Measurements from ENCODE around the gene ARFRP1.
"Not testable (repeated sequence)": the region's sequence is repeated elsewhere in the genome, so short reads cannot be mapped to it uniquely, and the experiment has no call there.

The ARFRP1 gene

DNA sequence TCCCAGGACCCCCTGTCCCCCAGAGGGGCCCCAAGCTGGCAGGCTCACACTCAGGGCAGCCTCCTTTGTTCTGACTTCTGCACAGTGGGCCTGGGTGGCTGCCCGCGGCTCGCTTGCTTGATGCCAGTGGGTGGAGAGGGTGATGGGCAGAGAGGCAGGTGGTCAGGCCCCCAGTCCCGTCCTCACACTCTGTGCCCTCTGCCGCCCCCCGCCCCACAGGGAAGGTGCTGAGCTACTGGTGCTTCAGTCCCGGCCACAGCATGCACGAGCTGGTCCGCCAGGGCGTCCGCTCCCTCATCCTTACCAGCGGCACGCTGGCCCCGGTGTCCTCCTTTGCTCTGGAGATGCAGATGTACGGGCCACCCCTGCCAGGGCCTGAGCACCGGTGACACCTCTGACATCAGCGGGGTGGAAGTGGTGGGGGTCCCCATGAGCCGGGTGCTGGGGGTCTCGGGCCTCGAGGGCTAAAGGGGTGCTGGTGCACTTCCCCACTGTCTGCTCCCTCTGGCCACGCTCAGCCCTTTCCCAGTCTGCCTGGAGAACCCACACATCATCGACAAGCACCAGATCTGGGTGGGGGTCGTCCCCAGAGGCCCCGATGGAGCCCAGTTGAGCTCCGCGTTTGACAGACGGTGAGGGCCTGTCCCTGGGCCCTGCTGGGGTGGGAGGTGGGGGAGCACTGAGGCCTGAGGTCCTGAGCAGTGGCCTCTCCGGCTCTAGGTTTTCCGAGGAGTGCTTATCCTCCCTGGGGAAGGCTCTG, 20.2 kb downstream of the ARFRP1 start:
- intact Hi-C loops (cut with DNase I), result no loop called here
- no peak for DNase-seq

DNA sequence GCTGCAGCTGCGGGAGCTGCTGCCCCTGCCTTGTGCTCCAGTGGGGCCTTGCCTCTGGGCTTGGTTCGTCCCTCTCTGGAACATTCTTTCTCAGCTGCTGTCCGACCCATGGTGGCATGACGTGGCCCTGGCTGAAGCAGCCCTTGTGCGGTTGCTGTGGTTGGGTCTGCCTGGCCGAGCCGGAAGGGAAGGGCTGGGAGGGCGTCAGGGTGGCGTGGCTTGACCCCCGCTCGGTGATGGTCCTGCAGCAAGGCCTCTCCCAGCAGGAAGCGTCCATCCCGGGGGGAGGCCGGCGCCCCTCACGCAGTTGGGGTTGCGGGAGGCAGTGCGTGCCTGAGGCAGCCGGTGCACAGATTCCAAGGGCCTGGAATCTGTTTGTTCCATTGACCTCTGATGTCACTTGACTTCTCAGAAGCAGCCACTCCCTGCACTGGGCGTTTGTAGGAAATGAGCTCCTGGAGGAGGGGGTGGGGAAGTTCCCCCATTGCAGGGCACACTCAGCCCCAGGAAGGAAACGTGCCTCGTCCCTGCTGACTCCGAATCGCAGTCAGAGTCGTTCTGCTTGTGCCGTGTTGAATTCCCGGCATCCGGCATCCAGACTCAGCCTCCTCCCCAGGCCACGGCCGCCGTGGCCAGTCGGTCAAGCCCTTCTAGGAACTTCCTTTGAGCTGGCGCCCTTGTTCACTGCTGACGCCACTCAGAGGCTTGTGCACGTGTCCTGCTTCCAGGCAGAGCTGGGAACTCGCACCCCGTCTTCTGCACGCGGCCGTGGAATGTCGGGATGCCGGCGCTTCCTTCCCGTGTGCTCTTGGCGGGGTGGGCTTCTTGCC, 21.1 kb downstream of the ARFRP1 start:
- DNase-seq, result peak in 1 of 42 donors; percentile 27
- intact Hi-C loops (cut with DNase I), result no loop called here

DNA sequence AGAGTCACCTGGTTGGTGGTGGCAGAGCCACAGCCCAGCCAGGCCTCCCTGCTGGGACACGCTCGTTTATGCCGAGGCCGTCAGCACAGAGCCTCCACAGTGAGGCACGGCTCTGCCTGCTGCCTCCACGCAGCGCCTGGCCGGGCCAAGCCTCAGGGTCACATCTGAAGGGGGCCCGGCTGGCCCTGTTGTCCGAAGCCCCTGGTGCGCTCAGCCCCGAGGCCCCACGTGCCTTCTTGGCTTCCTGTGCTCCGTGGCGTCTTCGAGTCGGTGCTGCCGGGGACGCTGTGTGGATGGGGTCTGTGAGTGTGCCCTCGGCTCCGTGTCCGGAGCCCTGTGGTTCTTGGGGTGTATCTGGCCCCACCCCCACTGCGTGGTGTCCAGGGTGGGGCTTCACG, 21.7 kb downstream of the ARFRP1 start:
- no peak for DNase-seq
- intact Hi-C loops (cut with DNase I), result no loop called here

DNA sequence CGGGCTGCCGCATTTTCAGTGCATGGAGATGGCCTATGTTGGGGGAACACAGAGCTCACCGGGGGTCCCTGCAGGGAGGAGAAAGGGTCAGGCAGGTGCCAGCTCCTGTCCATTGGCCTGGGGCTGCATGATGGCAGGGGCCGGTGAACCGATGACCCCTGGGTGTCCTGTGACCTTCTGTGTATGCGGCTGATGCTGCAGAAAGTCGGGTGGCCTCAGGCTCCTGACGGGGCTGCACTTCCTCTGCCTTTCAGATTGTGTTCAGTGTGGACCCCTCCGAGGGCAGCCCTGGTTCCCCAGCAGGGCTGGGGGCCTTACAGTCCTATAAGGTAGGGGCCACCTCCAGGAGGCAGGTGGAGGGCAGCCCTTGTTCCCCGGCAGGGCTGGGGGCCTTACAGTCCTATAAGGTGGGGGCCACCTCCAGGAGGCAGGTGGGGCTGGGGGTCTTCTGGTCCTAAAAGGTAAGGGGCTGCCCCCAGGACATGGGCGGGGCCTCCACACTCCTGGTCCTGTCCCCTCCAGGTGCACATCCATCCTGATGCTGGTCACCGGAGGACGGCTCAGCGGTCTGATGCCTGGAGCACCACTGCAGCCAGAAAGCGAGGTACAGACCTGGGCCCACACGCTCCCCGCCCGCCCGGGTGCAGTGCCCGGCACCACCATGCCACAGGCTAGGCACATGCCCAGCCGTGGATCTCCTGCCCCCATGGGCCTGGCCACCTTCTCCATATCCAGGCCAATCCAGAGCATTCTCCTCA, 22.3 kb downstream of the ARFRP1 start:
- DNase-seq, result no peak
- intact Hi-C loops (cut with DNase I), result no loop called here

DNA sequence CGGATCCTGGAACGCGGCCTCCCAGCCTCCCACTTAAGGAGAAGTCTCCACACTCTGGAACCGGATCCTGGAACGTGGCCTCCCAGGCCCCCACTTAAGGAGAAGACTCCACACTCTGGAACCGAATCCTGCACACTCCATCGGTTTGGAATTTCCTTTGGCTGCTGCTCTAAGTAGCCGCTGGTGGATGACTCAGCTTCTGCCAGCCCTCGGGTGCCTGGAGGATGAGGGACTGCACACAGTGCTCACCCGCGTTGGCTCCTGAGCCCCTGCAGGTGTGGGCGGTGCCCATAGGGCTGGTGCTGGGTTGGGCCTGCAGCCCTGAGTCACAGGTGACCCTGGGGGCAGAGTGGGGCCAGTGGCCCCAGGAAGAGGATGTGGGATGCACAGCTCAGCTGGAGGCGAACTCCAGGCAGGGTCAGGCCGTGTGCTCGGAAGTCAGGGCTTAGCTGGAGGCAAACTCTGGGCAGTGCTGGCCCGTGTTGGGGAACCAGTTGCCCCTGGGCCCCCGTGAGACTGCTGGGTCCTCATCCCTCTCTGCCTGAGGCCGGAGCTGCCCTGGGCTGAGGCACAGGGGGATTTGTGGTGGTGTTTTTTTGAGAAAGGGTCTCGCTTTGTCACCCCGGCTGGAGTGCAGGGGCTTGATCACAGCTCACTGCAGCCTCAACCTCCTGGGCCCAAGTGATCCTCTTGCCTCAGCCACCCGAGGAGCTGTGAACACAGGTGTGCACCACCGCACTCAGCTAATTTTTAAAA, 25.2 kb downstream of the ARFRP1 start:
- intact Hi-C loops (cut with DNase I), result no loop called here
- peak in 1 of 42 donors; percentile 68 for DNase-seq

DNA sequence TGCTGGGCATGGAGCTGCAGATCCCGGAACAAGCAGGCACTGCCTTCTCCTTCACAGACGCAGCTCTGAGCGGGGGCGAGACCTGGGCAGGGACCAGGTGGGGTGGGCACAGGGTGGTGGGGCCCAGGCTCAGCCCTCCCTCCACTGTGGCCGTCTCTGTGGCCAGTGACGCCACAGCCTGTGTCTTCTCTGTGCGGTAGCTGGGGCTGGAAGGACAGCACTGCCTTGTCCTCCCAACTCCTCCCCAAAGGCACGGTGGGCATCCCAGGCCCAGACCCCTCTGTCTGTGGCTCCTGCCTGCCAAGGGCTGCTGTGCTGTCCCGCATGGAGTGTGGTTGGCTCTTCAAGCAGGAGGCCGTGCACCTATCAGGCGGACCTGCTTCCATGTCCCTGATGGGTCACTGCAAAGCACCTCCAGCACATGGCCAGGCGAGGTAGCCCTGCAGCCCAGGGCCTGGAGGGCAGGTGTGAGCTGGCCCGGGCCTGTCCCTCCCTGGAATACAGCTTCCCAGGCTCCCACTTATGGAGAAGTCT, 26.1 kb downstream of the ARFRP1 start:
- no peak for DNase-seq
- intact Hi-C loops (cut with DNase I), result no loop called here

DNA sequence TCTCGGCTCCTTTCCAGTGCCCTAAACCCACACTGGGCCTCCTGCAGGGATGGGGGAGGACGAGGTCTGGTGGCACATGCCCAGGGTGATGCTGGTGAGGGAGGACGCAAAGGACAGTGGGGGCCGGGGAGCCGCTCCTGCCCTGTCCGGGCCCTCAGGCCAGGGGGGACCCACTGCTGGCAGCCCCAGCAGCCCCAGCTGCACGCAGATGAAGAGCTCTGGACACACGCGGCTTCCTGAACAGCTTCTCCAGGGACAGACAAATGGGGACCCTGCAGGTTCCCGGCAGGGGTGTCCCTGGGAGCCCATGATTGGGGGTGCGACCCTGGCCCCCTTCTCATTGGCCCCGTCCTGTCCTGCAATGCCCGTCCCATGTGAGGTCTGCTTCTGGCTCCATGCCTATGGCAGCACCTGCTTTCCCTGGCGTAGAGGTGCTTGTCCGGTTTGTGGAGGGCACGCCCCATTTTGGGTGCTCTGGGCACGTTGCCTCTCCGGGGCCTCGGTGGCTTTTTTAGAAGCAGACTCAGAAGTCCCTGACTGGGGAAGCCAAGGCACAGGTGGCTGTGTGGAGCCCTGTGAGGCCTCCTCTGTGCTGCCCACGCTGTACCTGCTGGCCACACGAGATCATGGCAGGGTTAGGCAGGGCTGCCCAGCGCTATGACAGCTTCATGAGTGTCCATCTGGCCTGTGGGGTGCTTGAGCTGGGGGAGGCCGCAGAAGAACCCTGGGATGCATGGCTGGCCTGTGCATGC, 26.7 kb downstream of the ARFRP1 start:
- intact Hi-C loops (cut with DNase I), result no loop called here
- no peak for DNase-seq

DNA sequence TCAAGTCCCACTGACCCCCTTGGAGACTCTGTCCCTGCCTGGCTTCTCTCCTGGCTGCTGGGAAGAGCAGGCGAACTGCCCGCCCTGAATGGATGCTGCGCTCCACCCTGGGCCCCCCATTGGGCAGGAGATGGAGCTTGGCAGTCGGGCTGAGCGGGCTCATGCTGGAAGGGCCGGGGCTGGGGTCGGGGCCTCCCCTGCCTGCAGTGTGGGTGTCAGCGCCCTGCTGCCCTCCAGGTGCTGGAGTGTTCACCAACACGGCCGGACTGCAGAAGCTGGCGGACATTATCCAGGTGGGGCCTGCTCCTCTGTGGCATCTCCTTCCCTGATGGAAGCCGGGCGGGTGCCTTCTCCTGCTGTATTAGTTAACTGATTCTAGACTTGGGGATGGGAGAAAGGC, 27.3 kb downstream of the ARFRP1 start:
- intact Hi-C loops (cut with DNase I), result no loop called here
- DNase-seq, result no peak

DNA sequence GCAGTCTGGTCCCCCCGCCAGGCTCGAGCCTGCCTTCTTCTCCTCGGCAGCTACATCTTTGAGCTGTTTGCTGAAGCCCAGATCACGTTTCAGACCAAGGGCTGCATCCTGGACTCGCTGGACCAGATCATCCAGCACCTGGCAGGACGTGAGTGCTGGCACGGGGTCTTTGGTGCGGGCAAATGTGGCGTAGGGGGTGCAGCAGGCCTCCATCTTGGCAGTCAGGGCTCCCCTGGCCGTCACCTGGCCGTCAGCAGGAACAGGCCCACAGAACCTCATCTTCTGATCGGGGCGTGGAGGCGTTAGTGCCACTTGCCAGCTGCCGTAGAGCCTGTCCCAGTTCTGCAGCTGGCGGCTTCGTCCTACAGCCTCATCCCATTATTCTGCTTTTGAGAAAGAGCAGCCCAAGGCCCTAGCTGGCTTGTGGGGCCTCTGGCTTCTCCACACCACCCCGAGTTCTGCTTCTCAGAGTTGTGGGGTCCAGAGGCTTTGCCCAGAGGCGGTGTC, 27.9 kb downstream of the ARFRP1 start:
- intact Hi-C loops (cut with DNase I), result no loop called here
- DNase-seq, result no peak

DNA sequence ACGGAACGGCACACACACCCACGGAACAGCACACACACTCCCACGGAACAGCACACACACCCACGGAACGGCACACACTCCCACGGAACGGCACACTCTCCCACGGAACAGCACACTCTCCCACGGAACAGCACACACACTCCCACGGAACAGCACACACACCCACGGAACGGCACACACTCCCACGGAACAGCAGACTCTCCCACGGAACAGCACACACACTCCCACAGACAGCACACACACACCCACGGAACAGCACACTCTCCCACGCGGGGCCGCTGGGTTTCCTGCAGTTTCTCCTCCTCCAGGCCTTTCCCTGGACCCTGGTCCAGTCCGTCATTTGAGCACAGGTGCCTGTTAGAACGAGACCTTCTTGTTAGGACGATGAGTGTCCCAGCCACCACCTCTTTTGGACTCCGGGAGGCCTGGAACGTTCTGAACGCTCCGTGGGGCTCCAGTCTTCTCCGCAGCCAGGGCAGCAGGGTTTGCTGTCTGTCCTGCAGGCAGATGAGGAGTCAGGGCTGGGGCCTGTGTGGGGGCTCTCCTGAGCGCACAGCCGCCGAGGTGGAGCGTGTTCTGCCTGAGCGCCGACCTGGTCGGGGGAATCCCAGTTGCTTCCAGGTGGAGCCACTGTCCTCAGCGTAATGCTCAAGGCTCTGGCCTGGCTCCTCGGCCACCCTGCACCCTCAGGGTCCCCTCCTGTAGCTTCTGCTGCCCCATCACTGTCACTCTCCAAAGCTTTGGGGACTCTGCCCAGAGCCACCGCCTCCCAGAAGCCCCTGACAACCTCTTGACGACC, 28.9 kb downstream of the ARFRP1 start:
- DNase-seq, result no peak
- intact Hi-C loops (cut with DNase I), result no loop called here

DNA sequence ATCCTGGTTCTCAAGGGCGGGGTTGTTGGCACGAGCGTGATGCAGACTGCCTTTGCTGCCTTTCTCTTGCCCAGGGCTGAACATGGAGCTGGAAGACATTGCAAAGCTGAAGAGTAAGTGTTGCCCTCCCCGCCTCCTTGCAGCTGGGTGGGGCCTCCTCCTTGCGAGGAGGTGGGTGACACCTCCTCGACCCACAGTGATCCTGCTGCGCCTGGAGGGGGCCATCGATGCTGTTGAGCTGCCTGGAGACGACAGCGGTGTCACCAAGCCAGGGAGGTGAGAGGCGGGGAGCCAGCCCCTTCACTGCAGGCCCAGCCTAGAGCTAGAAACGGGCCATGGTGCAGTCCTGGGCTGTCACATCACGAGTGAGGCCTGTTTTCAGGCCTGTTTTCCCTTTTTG, 29.7 kb downstream of the ARFRP1 start:
- DNase-seq, result peak in 28 of 42 donors; percentile 18 to 78 (median 48)
- intact Hi-C loops (cut with DNase I), result no loop called here

DNA sequence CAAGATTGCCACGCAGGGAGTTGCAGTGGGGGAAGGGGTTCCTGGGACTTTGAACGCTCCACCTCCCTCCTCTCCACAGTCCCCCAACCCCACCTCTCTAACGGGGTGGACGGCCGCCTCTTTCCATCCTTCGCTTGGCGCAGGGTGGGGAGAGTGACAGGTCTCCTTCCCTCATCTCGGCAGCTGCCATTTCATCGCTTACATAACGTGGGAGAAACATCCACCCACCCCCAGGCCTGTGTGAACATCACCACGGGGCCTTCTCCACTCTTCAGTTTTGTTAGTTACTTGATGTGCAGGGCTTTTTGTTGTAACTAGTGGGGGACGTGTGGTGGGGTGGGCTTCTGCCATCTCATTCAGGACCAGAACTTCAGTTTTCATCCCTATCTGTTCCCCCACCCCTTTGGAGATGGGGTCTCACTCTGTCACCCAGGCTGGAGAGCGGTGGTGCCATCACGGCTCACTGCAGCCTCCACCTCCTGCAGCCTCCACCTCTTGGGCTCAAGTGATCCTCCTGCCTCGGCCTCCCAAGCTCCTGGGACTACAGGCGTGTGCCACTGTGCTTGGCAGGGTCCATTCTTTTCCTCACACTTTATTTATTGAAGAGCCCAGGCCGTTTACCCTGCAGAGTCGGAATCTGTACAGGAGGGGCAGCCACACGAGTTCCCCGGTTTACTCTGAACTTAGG, 32.0 kb downstream of the ARFRP1 start:
- peak in 21 of 42 donors; percentile 8 to 81 (median 53) for DNase-seq

DNA sequence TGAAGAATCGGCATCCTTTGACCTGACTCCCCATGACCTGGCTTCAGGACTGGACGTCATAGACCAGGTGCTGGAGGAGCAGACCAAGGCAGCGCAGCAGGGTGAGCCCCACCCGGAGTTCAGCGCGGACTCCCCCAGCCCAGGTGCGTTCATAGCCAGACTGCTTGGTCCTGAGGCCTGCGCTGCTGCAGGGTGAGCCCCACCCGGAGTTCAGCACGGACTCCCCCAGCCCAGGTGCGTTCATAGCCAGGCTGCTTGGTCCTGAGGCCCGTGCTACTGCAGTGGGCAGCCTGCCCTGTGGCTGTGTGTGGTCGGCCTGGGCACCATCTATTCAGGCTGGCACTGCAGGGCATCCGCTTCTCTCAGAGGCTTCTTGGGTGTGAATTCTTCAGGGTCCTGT, 33.8 kb downstream of the ARFRP1 start:
- DNase-seq, result no peak
- intact Hi-C loops (cut with DNase I), result no loop called here

More for the DNA sequence above, 32.0 kb downstream of the ARFRP1 start:
- intact Hi-C loops (cut with DNase I), result no loop called here

DNA sequence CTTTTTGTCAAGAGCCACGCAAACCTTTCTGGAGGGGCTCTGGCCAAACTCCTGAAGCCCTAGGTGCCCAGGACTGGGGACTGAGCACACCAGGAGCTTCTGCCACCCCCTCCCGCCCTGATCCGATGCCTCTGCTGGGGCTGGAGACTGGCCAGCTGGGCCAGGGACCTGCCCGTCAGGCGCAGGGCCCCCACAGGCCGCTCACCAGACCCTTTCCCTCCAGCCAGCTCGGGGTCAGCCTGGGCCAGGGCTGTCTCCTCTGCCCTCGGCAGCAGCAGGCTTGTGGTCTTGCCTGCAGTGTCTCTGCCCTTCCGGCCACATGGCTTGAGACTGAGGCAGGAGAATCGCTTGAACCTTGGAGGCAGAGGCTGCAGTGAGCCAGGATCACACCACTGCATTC, 35.1 kb downstream of the ARFRP1 start:
- no peak for DNase-seq
- intact Hi-C loops (cut with DNase I), result no loop called here

DNA sequence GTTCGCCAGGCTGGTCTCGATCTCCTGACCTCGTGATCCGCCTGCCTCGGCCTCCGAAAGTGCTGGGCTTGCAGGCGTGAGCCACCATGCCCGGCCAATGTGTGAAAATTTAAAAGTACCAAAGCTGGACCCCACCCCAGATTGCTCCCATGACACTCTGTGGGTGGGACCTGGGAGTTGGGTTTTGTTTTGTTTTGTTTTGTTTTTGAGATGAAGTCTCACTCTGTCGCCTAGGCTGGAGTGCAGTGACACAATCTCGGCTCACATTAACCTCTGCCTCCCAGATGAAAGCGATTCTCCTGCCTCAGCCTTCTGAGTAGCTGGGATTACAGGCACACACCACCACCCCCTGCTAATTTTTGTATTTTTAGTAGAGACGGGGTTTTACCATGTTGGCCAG, 36.1 kb downstream of the ARFRP1 start:
- intact Hi-C loops (cut with DNase I); DNase-seq: not testable (repeated sequence)

DNA sequence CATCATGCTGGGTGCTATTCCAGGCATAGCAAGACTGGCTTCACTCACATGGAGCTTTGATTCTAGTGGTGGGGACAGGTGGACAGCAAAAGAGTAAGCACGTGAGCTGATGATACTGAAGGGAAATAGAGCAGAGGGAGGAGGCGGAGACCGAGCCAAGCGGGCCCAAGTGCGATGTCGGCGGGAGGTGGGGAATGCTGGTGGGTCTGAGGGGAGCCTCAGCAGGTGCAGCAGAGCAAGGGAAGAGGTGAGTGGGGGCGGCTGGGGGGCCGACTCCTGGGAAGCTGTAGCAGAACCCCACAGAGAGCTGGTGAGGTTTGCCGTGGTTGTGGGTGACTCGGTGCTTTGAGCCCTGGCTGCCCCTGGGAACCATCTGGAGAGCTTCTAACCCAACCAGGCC, 39.4 kb downstream of the ARFRP1 start:
- no peak for DNase-seq

DNA sequence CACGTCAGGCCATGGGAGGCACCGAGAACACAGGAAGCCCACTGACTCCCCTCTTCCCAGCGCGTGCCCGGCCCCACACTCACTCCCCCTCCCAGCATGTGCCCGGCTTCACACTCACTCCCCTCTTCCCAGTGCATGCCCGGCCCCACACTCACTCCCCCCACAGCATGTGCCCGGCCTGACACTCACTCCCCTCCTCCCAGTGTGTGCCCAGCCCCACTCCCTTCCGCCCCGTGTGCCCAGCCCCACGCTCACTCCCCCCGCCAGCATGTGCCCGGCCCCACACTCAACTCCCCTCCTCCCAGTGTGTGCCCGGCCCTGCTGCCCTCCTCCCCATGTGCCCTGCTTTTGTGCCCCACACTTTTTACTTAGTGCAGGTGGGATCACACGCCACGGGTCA, 39.9 kb downstream of the ARFRP1 start:
- intact Hi-C loops (cut with DNase I), result no loop called here
- no peak for DNase-seq

More for the DNA sequence above, 39.4 kb downstream of the ARFRP1 start:
- intact Hi-C loops (cut with DNase I), result no loop called here

Data from head of caudate nucleus (tissue), 42 donors.